Transverse colon (tissue), 4 donors: ENCODE results near the gene CACNA1C.

Source experiments
- CTCF ChIP-seq, 5 experiments: fragments of 200-600 bp in 3 of 5; fragments of 450-650 bp in 2 of 5; sonication (generic) in 3 of 5; IDR thresholded peaks; 1 replicate in 2 of 5; 2 replicates in 3 of 5; pipeline ENCODE4 v1.5.1; 2016 to 2017; ENCODE audit warnings: antibody characterized with exemption in 5 of 5, inconsistent platforms in 3 of 5, mild to moderate bottlenecking in 2 of 5, moderate library complexity in 1 of 5
- POLR2A ChIP-seq: fragments of 450-650 bp; IDR thresholded peaks from one replicate; pipeline ENCODE4 v1.6.1; 2016; ENCODE audit warnings: antibody characterized with exemption, mild to moderate bottlenecking, moderate library complexity
- POLR2AphosphoS5 ChIP-seq, 3 donors: sonication (generic); formaldehyde crosslinking; IDR thresholded peaks; one replicate each; pipeline ENCODE4 v1.6.1; 2016; ENCODE audit warnings: antibody characterized with exemption in 3 of 3

- no peak for TF ChIP-seq CTCF (IDR thresholded peaks at IDR 0.05)
- no peak for TF ChIP-seq POLR2AphosphoS5 (IDR thresholded peaks at IDR 0.05)
- TF ChIP-seq POLR2A = no peak
Measured at GRCh38 chr12:2263901-2264300, 211.1 kb downstream of the CACNA1C start.
